Fibroblast of peridontal ligament (primary cell): Measurements from ENCODE around the gene ENTPD1.
"Not testable (repeated sequence)": the region's sequence is repeated elsewhere in the genome, so short reads cannot be mapped to it uniquely, and the experiment has no call there.

Experiments
- DNase-seq: peaks from one replicate; pipeline ENCODE4 v3.0.0-alpha.2; 2010; ENCODE audit errors: extremely low read depth

Gene ENTPD1

GRCh38 chr10:95758351-95759025 is 2.5 kb downstream of the ENTPD1 start:
- DNase-seq, result peak; percentile 7

- DNase-seq, result no peak
Measured at GRCh38 chr10:95759233-95759826, 3.4 kb downstream of the ENTPD1 start.

GRCh38 chr10:95761939-95762492 is 6.1 kb downstream of the ENTPD1 start:
- no peak for DNase-seq

- DNase-seq, result peak; percentile 69
Measured at GRCh38 chr10:95767884-95768556, 12.1 kb downstream of the ENTPD1 start.

GRCh38 chr10:95770084-95770720 is 14.2 kb downstream of the ENTPD1 start:
- DNase-seq, result no peak

GRCh38 chr10:95773454-95773853 is 17.5 kb downstream of the ENTPD1 start:
- DNase-seq, result not testable (repeated sequence)

GRCh38 chr10:95777638-95778037 is 21.7 kb downstream of the ENTPD1 start:
- DNase-seq, result not testable (repeated sequence)

- no peak for DNase-seq
Measured at GRCh38 chr10:95782318-95782717, 26.4 kb downstream of the ENTPD1 start.

GRCh38 chr10:95783741-95784140 is 27.8 kb downstream of the ENTPD1 start:
- no peak for DNase-seq

GRCh38 chr10:95784279-95784913 is 28.4 kb downstream of the ENTPD1 start:
- no peak for DNase-seq

GRCh38 chr10:95785317-95785716 is 29.4 kb downstream of the ENTPD1 start:
- no peak for DNase-seq

GRCh38 chr10:95785942-95786669 is 30.1 kb downstream of the ENTPD1 start:
- no peak for DNase-seq

- no peak for DNase-seq
Measured at GRCh38 chr10:95787447-95787846, 31.5 kb downstream of the ENTPD1 start.

GRCh38 chr10:95788830-95789229 is 32.9 kb downstream of the ENTPD1 start:
- peak; percentile 83 for DNase-seq

- no peak for DNase-seq
Measured at GRCh38 chr10:95789902-95790301, 33.9 kb downstream of the ENTPD1 start.

GRCh38 chr10:95790982-95791381 is 35.0 kb downstream of the ENTPD1 start:
- no peak for DNase-seq

GRCh38 chr10:95791425-95791979 is 35.5 kb downstream of the ENTPD1 start:
- DNase-seq, result no peak

- DNase-seq, result peak; percentile 14
Measured at GRCh38 chr10:95792211-95792780, 36.3 kb downstream of the ENTPD1 start.

GRCh38 chr10:95792874-95793285 is 36.9 kb downstream of the ENTPD1 start:
- DNase-seq, result peak; percentile 91

- no peak for DNase-seq
Measured at GRCh38 chr10:95793401-95794045, 37.6 kb downstream of the ENTPD1 start.
